Central memory CD8-positive, alpha-beta T cell (primary cell): ENCODE data around the gene SLC5A2.

ENCODE experiments used
- ATAC-seq: fragments of 150-1000 bp; cut with Tn5 transposase; replicated peaks from 2 replicates; pipeline ENCODE4 v1.10.0; 2022; ENCODE audit warnings: mild to moderate bottlenecking, moderate FRiP score, moderate number of reproducible peaks; ENCODE audit not compliant: poor library complexity, severe bottlenecking; ENCODE audit errors: extremely low read depth
- DNase-seq, 2 donors: peaks; one replicate each; pipeline ENCODE4 v3.0.0; 2021; ENCODE audit warnings: low spot score in 2 of 2
- H3K27ac Mint-ChIP-seq: one replicate; pipeline ENCODE4 v1.8.0; 2022; ENCODE audit warnings: low read depth, mild to moderate bottlenecking, moderate library complexity, mixed read lengths
- H3K27me3 Mint-ChIP-seq: one replicate; pipeline ENCODE4 v1.8.0; 2022; ENCODE audit warnings: mixed read lengths
- H3K36me3 Mint-ChIP-seq: one replicate; pipeline ENCODE4 v1.8.0; 2022; ENCODE audit warnings: mild to moderate bottlenecking, moderate library complexity, mixed read lengths; ENCODE audit not compliant: insufficient read depth
- H3K4me1 Mint-ChIP-seq: one replicate; pipeline ENCODE4 v1.8.0; 2022; ENCODE audit warnings: mixed read lengths
- H3K4me3 Mint-ChIP-seq: one replicate; pipeline ENCODE4 v1.8.0; 2022; ENCODE audit warnings: mild to moderate bottlenecking, moderate library complexity, mixed read lengths
- H3K9me3 Mint-ChIP-seq: one replicate; pipeline ENCODE4 v1.8.0; 2022; ENCODE audit warnings: mixed read lengths

SLC5A2 gene

GRCh38 chr16:31464781-31465260, 18.1 kb upstream of the SLC5A2 start:
- Mint-ChIP-seq H3K9me3 (no peaks in the 10 kb centered on the region), H3K4me1 (peaks cover 27% of the 10 kb centered on the region), H3K27ac (no peak overlapping the region), H3K27me3 (no peaks in the 10 kb centered on the region), H3K36me3 (peaks cover 26% of the 10 kb centered on the region), H3K4me3 (no peak overlapping the region)
- ATAC-seq: no peak
- DNase-seq: no peak

DNA sequence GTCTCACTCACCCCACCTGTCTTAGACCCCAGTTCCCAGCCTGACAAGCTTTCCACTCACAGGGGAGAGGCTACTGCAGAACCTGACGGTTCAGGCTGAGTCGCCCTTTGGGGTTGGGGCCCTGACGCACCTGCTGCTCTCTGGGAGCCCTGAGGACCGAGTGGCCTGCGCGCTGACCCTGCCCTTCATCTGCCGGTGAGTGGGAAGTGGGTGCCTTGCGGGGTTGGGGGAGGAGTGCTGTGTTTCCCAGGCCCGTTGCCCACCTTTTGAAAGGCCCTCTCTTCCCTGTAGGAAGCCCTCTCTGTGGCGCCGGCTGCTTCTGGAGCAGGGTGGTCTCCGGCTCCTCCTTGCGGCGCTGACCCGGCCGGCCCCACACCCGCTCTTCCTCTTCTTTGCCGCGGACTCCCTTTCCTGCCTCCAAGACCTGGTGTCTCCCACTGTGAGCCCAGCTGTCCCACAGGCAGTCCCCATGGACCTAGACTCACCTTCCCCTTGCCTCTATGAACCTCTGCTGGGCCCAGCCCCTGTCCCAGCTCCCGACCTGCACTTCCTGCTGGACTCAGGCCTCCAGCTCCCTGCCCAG, 17.0 kb upstream of the SLC5A2 start:
- H3K4me3 Mint-ChIP-seq: no peak overlapping the region
- peaks cover 25% of the 10 kb centered on the region for H3K36me3 Mint-ChIP-seq
- no peak for ATAC-seq
- no peaks in the 10 kb centered on the region for H3K9me3 Mint-ChIP-seq
- no peak overlapping the region for H3K27ac Mint-ChIP-seq
- peaks cover 20% of the 10 kb centered on the region for H3K4me1 Mint-ChIP-seq
- no peak for DNase-seq
- no peaks in the 10 kb centered on the region for H3K27me3 Mint-ChIP-seq

DNA sequence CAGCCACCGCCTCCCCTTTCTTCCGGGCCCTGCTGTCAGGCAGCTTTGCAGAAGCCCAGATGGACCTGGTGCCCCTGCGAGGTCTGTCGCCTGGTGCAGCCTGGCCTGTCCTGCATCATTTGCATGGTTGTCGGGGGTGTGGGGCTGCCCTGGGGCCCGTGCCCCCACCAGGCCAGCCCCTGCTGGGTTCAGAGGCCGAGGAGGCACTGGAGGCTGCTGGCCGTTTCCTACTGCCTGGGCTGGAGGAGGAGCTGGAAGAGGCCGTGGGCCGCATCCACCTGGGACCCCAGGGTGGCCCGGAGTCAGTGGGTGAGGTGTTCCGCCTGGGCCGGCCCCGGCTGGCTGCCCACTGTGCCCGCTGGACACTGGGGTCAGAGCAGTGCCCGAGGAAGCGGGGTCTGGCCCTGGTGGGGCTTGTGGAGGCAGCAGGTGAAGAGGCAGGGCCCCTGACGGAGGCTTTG, 16.5 kb upstream of the SLC5A2 start:
- Mint-ChIP-seq H3K9me3 (no peaks in the 10 kb centered on the region), H3K27me3 (no peaks in the 10 kb centered on the region), H3K4me1 (peaks cover 14% of the 10 kb centered on the region), H3K36me3 (peaks cover 23% of the 10 kb centered on the region), H3K27ac (no peak overlapping the region), H3K4me3 (no peak overlapping the region)
- DNase-seq (no peak), ATAC-seq (no peak)

DNA sequence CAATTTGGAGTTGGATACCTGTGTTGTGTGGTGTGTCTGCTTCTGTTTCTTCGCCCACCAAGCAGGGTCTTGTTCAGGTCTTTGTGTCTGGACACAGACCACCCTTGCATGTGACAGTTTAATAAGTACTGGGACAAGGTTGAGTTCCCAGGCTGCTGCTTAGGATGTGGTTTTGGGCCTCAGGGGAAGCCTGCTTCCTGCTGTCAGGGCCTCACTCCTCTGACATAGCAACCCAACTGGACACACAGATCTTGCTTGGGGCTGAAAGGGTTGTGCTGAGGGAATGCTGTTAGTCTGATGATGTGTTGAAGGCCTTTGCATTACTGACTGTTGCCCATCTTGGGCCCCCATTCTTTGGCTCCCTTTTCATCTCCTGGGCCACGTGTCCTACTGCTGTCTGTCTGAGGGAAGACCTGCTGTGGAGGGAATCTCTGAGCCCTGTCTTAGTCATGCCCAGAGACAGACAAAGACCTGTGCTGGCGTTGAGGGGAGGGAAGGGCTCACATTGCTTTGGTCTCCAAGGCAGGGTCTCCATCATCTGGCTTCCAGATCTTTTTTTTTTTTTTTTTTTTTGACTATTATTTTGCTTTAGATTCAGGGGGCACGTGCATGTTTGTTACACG, 15.7 kb upstream of the SLC5A2 start:
- ATAC-seq: no peak
- DNase-seq: no peak
- Mint-ChIP-seq H3K4me3 (no peak overlapping the region), H3K36me3 (peaks cover 23% of the 10 kb centered on the region), H3K9me3 (no peaks in the 10 kb centered on the region), H3K4me1 (peaks cover 14% of the 10 kb centered on the region), H3K27ac (no peak overlapping the region), H3K27me3 (peaks cover 2% of the 10 kb centered on the region)

DNA sequence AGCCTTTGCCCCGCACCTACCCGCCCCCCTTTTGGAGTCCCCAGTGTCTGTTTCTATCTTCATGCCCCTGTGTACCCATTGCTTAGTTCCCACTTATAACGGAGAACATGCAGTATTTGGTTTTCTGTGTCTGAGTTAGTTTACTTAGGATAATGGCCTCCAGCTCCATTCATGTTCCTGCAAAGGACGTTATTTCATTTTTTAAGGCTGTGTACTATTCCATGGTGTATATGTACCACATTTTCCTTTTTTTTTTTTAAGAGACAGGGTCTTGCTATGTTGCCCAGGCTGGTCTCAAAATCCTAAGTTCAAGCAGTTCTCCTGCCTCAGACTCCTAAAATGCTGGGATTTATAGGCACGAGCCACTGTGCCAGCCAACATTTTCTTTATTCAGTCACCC, 15.1 kb upstream of the SLC5A2 start:
- H3K4me3 Mint-ChIP-seq: no peak overlapping the region

GRCh38 chr16:31470615-31471014, 12.3 kb upstream of the SLC5A2 start:
- no peak overlapping the region for H3K27ac Mint-ChIP-seq
- no peak for ATAC-seq
- peaks cover 16% of the 10 kb centered on the region for H3K4me1 Mint-ChIP-seq
- H3K9me3 Mint-ChIP-seq: no peaks in the 10 kb centered on the region
- peaks cover 16% of the 10 kb centered on the region for H3K27me3 Mint-ChIP-seq
- no peak overlapping the region for H3K4me3 Mint-ChIP-seq
- H3K36me3 Mint-ChIP-seq: peaks cover 7% of the 10 kb centered on the region
- DNase-seq: no peak

More for the DNA sequence above, 15.1 kb upstream of the SLC5A2 start:
- H3K9me3 Mint-ChIP-seq: no peaks in the 10 kb centered on the region
- peaks cover 20% of the 10 kb centered on the region for H3K36me3 Mint-ChIP-seq
- DNase-seq: no peak
- H3K27me3 Mint-ChIP-seq: peaks cover 8% of the 10 kb centered on the region
- no peak for ATAC-seq
- H3K27ac Mint-ChIP-seq: no peak overlapping the region
- peaks cover 20% of the 10 kb centered on the region for H3K4me1 Mint-ChIP-seq

DNA sequence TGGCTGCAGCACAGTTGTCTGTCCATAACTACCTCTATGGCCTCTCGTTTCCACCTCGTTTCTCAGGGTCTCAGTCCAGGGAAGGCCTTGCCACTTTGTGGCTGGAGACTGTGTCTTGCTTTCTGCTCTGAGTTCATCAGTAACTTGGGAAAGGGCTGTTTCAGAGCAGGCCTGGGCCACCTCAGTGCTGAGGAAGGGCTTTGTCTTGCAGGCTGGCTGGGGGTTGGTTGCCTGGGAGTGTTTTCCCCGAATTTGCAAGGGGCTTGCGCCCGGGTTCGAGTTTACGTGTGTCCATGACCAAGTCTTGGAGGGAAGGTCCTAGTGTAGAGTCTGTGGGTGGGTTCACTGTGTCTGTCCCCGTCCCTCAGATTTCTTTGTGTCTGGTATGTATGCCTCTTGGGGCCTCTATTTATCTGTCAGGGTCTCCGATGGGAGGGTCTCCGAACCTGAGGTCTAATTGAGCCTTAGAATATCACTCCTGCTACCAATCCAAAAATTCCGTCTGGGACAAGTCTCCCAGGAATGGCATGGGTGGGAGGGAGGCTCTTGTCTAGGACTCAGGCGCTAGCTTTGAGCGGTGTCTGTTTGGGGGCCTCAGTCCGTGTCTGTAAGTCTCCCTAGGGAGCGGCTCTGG, 11.6 kb upstream of the SLC5A2 start:
- Mint-ChIP-seq H3K27me3 (peaks cover 16% of the 10 kb centered on the region), H3K4me1 (peaks cover 19% of the 10 kb centered on the region), H3K36me3 (peaks cover 5% of the 10 kb centered on the region), H3K9me3 (no peaks in the 10 kb centered on the region), H3K27ac (no peak overlapping the region), H3K4me3 (no peak overlapping the region)
- no peak for ATAC-seq
- no peak for DNase-seq

GRCh38 chr16:31471875-31472708, 10.8 kb upstream of the SLC5A2 start, which contains the start of gene TGFB1I1:
TGFB1I1 (plus strand) TSS chr16:31472152; CDS start chr16:31472189, 37 bp downstream.
- ATAC-seq: no peak
- Mint-ChIP-seq H3K4me3 (peak within 1 kb of the TSS; percentile 34), H3K36me3 (peaks cover 6% of the 10 kb centered on the region), H3K4me1 (peaks cover 20% of the 10 kb centered on the region), H3K9me3 (no peaks in the 10 kb centered on the region), H3K27me3 (peaks cover 16% of the 10 kb centered on the region), H3K27ac (no peak within 1 kb of the TSS)
- no peak for DNase-seq

DNA sequence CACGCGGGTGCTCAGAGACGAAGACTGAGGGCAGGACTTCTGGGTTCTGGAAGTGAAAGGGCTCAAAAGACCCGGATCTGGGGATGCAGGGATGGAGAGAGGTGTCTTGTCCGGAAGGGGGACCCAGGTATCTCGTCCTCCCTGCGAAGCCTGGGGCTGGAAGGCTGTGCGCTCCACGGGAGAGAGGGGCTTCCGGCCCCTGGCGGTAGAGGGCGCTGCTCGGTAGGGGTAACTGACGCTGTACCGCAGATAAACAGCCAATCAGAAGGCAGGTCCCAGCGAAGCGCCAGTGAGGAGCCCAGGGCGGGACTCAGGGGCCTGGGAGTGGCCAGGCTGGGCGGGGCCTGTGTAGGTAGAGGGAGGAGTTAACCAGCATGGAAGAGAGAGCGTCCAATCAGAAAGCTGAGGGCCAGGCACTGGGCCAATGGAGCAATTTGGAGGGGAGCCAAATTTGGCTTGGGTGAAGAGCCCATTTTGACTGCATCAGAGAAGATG, 10.2 kb upstream of the SLC5A2 start:
- Mint-ChIP-seq H3K27me3 (peaks cover 16% of the 10 kb centered on the region), H3K4me3 (peak overlapping the region; percentile 34), H3K36me3 (peaks cover 3% of the 10 kb centered on the region), H3K4me1 (peaks cover 21% of the 10 kb centered on the region), H3K9me3 (no peaks in the 10 kb centered on the region), H3K27ac (no peak overlapping the region)
- DNase-seq: no peak
- no peak for ATAC-seq

GRCh38 chr16:31473264-31473984, 9.5 kb upstream of the SLC5A2 start:
- H3K27ac Mint-ChIP-seq: no peak overlapping the region
- H3K4me3 Mint-ChIP-seq: no peak overlapping the region

GRCh38 chr16:31474173-31474714, 8.7 kb upstream of the SLC5A2 start:
- H3K27me3 Mint-ChIP-seq: peaks cover 16% of the 10 kb centered on the region
- no peaks in the 10 kb centered on the region for H3K9me3 Mint-ChIP-seq
- peaks cover 25% of the 10 kb centered on the region for H3K4me1 Mint-ChIP-seq
- H3K4me3 Mint-ChIP-seq: no peak overlapping the region
- ATAC-seq: no peak
- no peak overlapping the region for H3K27ac Mint-ChIP-seq
- DNase-seq: no peak
- H3K36me3 Mint-ChIP-seq: peaks cover 5% of the 10 kb centered on the region

More at GRCh38 chr16:31473264-31473984, 9.5 kb upstream of the SLC5A2 start:
- H3K27me3 Mint-ChIP-seq: peaks cover 16% of the 10 kb centered on the region
- H3K9me3 Mint-ChIP-seq: no peaks in the 10 kb centered on the region
- ATAC-seq: no peak
- DNase-seq: no peak
- H3K36me3 Mint-ChIP-seq: peaks cover 5% of the 10 kb centered on the region
- peaks cover 25% of the 10 kb centered on the region for H3K4me1 Mint-ChIP-seq
